MCF 10A (cell line): Measurements from ENCODE around the gene CAP2. TPM values are rescaled to one million over a fixed set of nuclear protein-coding genes. Genes with fewer than 3 reads are reported as not detected.

Experiments used
- BruUV-seq: library from RNA; stranded (reverse); fragments of 400-500 nt; replicated peaks from 2 replicates; lab custom pipeline; 2021; lab: Mats Ljungman, UMichigan
- CTCF ChIA-PET: fragments of 300-600 bp; sonication (Branson Sonifier 250); formaldehyde crosslinking; extraction: SDS; loops from one replicate; lab custom pipeline; 2021; ENCODE audit warnings: antibody characterized with exemption, inconsistent platforms; lab: Yijun Ruan, JAX
- POLR2A ChIA-PET: fragments of 300-600, 350-650 bp; sonication (Branson Sonifier 250); formaldehyde crosslinking; extraction: SDS; loops from one replicate; lab custom pipeline; 2020; ENCODE audit warnings: antibody characterized with exemption, inconsistent platforms; lab: Yijun Ruan, JAX
- DNase-seq: peaks from one replicate; pipeline ENCODE4 v3.0.0-alpha.2; 2018; ENCODE audit not compliant: unreplicated experiment
- H3K27ac Mint-ChIP-seq: one replicate; pipeline ENCODE4 v1.8.0; 2022; ENCODE audit warnings: mild to moderate bottlenecking, low read depth, mixed read lengths; ENCODE audit not compliant: unreplicated experiment
- H3K27me3 Mint-ChIP-seq: one replicate; pipeline ENCODE4 v1.8.0; 2022; ENCODE audit warnings: mixed read lengths; ENCODE audit not compliant: insufficient read depth, unreplicated experiment
- H3K36me3 Mint-ChIP-seq: one replicate; pipeline ENCODE4 v1.8.0; 2022; ENCODE audit warnings: mild to moderate bottlenecking, moderate library complexity, mixed read lengths; ENCODE audit not compliant: insufficient read depth, unreplicated experiment
- H3K4me1 Mint-ChIP-seq: one replicate; pipeline ENCODE4 v1.8.0; 2022; ENCODE audit warnings: mixed read lengths; ENCODE audit not compliant: insufficient read depth, unreplicated experiment
- H3K4me3 Mint-ChIP-seq: one replicate; pipeline ENCODE4 v1.8.0; 2022; ENCODE audit warnings: mild to moderate bottlenecking, moderate library complexity, mixed read lengths; ENCODE audit not compliant: unreplicated experiment
- H3K9me3 Mint-ChIP-seq: one replicate; pipeline ENCODE4 v1.8.0; 2022; ENCODE audit warnings: mixed read lengths; ENCODE audit not compliant: unreplicated experiment
- intact Hi-C: fragments of 100-400 bp; cut with micrococcal nuclease; formaldehyde crosslinking; loops from 2 replicates; pipeline ENCODE4 v1.14.1; 2022
- total RNA-seq: library from RNA; stranded (reverse); gene quantifications from 2 replicates; pipeline ENCODE4 v1.2.3, GENCODE V29; 2022
- TF ChIP-seq, protein P1 (sequence below): fragments of 200-600 bp; IDR thresholded peaks from one replicate; pipeline ENCODE4 v1.8.0; 2022; ENCODE audit warnings: antibody characterized with exemption, mild to moderate bottlenecking; ENCODE audit not compliant: unreplicated experiment

Gene CAP2
- total RNA-seq, 1 experiment from 2014 or later: 12.3 TPM

DNA sequence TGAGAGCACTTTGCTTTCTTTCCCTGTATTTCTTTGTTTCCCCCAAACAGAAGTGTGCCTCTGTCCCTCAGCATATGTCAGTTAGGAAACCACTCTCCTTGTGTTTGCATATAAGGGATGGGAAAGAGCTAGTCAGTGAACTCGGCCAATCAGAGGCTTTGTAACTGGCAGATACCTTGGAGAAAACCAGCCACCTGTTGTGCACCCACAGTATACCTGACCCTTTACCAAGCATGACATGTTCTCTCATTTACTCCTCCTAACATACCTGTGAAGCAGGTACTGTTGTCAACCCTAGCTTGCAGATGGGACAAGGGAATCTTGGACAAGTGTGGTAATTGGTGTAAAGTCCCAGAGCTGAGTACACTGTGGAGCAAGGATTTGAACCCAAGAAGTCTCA is 110.6 kb downstream of the CAP2 start:
- POLR2A ChIA-PET: interaction anchor here (0.8 to 0.9 kb wide), 2 partner anchors 15 to 33 kb away, joined by 3 read pairs; no protein-coding TSS in a partner anchor
- CTCF ChIA-PET: interaction anchor here (0.6 to 1.8 kb wide), 5 partner anchors 8 to 1556 kb away, joined by 3 to 7 read pairs (median 4); no protein-coding TSS in a partner anchor
- Mint-ChIP-seq H3K4me3 (no peak overlapping the region), H3K9me3 (no peaks in the 10 kb centered on the region), H3K4me1 (peaks cover 6% of the 10 kb centered on the region), H3K27ac (no peak overlapping the region), H3K36me3 (peaks cover 7% of the 10 kb centered on the region), H3K27me3 (no peaks in the 10 kb centered on the region)
- TF ChIP-seq, protein P1, sequence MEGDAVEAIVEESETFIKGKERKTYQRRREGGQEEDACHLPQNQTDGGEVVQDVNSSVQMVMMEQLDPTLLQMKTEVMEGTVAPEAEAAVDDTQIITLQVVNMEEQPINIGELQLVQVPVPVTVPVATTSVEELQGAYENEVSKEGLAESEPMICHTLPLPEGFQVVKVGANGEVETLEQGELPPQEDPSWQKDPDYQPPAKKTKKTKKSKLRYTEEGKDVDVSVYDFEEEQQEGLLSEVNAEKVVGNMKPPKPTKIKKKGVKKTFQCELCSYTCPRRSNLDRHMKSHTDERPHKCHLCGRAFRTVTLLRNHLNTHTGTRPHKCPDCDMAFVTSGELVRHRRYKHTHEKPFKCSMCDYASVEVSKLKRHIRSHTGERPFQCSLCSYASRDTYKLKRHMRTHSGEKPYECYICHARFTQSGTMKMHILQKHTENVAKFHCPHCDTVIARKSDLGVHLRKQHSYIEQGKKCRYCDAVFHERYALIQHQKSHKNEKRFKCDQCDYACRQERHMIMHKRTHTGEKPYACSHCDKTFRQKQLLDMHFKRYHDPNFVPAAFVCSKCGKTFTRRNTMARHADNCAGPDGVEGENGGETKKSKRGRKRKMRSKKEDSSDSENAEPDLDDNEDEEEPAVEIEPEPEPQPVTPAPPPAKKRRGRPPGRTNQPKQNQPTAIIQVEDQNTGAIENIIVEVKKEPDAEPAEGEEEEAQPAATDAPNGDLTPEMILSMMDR: no peak
- no peak for DNase-seq
- no TSS peak for BruUV-seq
- intact Hi-C loops: no loop called here

DNA sequence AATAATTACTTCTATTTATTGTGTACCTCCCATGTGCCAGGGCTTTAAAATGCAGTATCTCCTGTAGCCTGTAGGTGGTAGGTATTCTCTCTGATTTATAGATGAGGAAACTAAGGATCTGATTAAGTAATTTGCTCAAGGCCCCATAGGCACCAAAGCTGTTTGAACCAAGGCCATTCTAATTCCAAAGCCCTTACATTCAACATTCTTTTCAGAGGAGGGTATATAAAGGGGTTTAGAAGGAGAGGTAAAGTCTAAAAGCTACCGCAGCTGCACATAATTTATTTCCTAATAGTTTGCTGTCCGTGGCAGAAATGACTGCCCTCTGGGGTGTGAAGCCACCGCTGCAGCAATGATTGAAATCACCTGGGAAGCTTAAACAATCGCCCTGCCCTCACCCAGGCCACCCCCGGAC is 111.7 kb downstream of the CAP2 start:
- TF ChIP-seq, protein P1: peak; percentile 22
- POLR2A ChIA-PET: interaction anchor here (1.2 kb wide), 1 partner anchor 14 kb away, joined by 3 read pairs; no protein-coding TSS in a partner anchor
- H3K27me3 Mint-ChIP-seq: no peaks in the 10 kb centered on the region
- no peak overlapping the region for H3K4me3 Mint-ChIP-seq
- no TSS peak for BruUV-seq
- CTCF ChIA-PET: interaction anchor here (0.5 to 1.8 kb wide), 9 partner anchors 9 to 350 kb away, joined by 3 to 7 read pairs (median 4); no protein-coding TSS in a partner anchor
- H3K9me3 Mint-ChIP-seq: no peaks in the 10 kb centered on the region
- peaks cover 6% of the 10 kb centered on the region for H3K4me1 Mint-ChIP-seq
- H3K27ac Mint-ChIP-seq: no peak overlapping the region
- intact Hi-C loops: no loop called here
- H3K36me3 Mint-ChIP-seq: peaks cover 7% of the 10 kb centered on the region
- peak; percentile 33 for DNase-seq

DNA sequence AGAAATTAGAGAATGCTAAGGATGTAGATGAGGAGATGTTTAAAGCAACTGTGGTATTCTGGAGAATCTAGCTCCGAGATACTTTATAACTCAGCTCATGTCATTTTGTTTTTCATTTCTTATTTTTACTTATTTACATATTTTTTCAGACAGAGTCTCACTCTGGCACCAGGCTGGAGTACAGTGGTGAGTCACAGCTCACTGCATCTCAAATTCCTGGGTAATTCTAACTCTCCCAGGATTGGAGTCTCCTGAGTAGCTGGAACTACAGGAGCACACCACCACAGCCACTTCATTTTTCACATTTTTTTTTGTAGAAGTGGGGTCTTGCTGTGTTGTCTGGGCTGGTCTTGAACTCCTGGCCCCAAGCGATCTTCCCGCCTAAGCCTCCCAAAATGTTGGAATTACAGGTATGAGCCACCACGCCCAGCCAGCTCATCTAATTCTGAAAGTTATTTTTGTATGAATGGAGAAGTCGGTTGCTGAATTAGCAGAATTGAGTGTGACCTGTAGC is 112.4 kb downstream of the CAP2 start:
- DNase-seq: peak; percentile 45
- Mint-ChIP-seq H3K4me3 (no peak overlapping the region), H3K9me3 (no peaks in the 10 kb centered on the region), H3K27ac (peak overlapping the region; percentile 63), H3K27me3 (no peaks in the 10 kb centered on the region), H3K36me3 (peaks cover 7% of the 10 kb centered on the region), H3K4me1 (peaks cover 6% of the 10 kb centered on the region)
- intact Hi-C loops: no loop called here
- ChIA-PET CTCF (interaction anchor here (1.1 to 1.8 kb wide), 6 partner anchors 10 to 78 kb away, joined by 3 to 7 read pairs (median 4); no protein-coding TSS in a partner anchor), POLR2A (interaction anchor here (1.2 kb wide), 1 partner anchor 14 kb away, joined by 3 read pairs; no protein-coding TSS in a partner anchor)
- TF ChIP-seq, protein P1: no peak
- no TSS peak for BruUV-seq

DNA sequence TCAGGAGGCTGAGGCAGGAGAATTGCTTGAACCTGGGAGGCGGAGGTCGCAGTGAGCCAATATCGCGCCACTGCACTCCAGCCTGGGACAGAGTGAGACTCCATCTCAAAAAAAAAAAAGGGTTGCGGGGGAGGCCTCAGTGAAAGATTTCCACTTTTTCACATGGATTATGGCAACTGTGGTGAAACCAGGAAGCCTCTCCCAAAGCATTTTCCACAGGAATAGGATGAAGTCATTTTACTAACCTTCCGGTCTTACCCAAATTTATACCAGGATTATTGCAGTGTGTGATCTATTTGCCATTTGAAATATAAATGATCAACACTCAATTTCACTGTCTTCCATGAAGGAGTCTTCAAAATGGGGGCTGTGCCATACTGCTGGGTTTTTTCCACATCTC is 113.1 kb downstream of the CAP2 start:
- Mint-ChIP-seq H3K27me3 (no peaks in the 10 kb centered on the region), H3K4me1 (peaks cover 6% of the 10 kb centered on the region), H3K9me3 (no peaks in the 10 kb centered on the region), H3K36me3 (peaks cover 7% of the 10 kb centered on the region), H3K4me3 (no peak overlapping the region), H3K27ac (no peak overlapping the region)
- ChIA-PET CTCF (interaction anchor here (0.6 kb wide), 1 partner anchor 737 kb away, joined by 3 read pairs; no protein-coding TSS in a partner anchor), POLR2A (no interaction called here)
- TF ChIP-seq, protein P1: no peak
- no TSS peak for BruUV-seq
- no peak for DNase-seq
- intact Hi-C loops: no loop called here
